GM12878 (cell line): ENCODE measurements around the gene TUBGCP2. TPM values are rescaled to one million over a fixed set of nuclear protein-coding genes. Genes with fewer than 3 reads are reported as not detected.

ENCODE experiments used
- ATAC-seq: fragments of 200-7000 bp; cut with Tn5 transposase; 3 replicates; pipeline ENCODE4 v1.9.1; 2020; ENCODE audit warnings: mild to moderate bottlenecking, moderate library complexity
- BruUV-seq: library from RNA; stranded (reverse); fragments of 400-500 nt; replicated peaks from 2 replicates; lab custom pipeline; 2021; lab: Mats Ljungman, UMichigan
- CTCF ChIA-PET: fragments of 300-600 bp; sonication (Branson Sonifier 250); formaldehyde crosslinking; extraction: SDS; loops from one replicate; lab custom pipeline; 2021; ENCODE audit warnings: inconsistent platforms; lab: Yijun Ruan, JAX
- POLR2A ChIA-PET: fragments of 350-600 bp; formaldehyde crosslinking; extraction: SDS; loops from one replicate; lab custom pipeline; 2021; ENCODE audit warnings: inconsistent platforms; lab: Charles Lee
- RAD21 ChIA-PET: fragments of 300-600 bp; sonication (Branson Sonifier 250); formaldehyde crosslinking; loops from one replicate; lab custom pipeline; 2023; ENCODE audit warnings: antibody characterized with exemption; ENCODE audit not compliant: unreplicated experiment; lab: Charles Lee
- SMC1A ChIA-PET: fragments of 300-600 bp; sonication (Branson Sonifier 250); formaldehyde crosslinking; loops from one replicate; lab custom pipeline; 2023; ENCODE audit not compliant: unreplicated experiment, uncharacterized antibody; lab: Charles Lee
- DNase-seq: peaks from one replicate; pipeline ENCODE4 v3.0.0-alpha.2; 2011; ENCODE audit warnings: low read depth, low spot score
- FAIRE-seq: peaks from 3 replicates; lab custom pipeline; 2011; peaks lifted over from hg19 to GRCh38; lab: Jason Lieb, UNC
- H2AFZ ChIP-seq: 2 replicates; pipeline ENCODE4 v1.6.0; 2011; ENCODE audit warnings: low read depth, low read length, control low read depth; ENCODE audit not compliant: control insufficient read depth
- H3K27ac ChIP-seq: 2 replicates; pipeline ENCODE4 v1.5.1; 2011; ENCODE audit warnings: control low read depth; ENCODE audit not compliant: control insufficient read depth, insufficient read depth
- H3K27me3 ChIP-seq, 2 experiments: replicated peaks in 1 of 2; 2 replicates each; pipeline versions ENCODE4 v1.6.0 to v1.6.1; 2011; ENCODE audit warnings: low read length in 1 of 2; ENCODE audit not compliant: control insufficient read depth in 2 of 2, insufficient read depth in 2 of 2
- H3K36me3 ChIP-seq, 2 experiments: 2 replicates each; pipeline ENCODE4 v1.5.1; 2011; ENCODE audit warnings: low read length in 1 of 2; ENCODE audit not compliant: control insufficient read depth in 2 of 2, insufficient read depth in 2 of 2
- H3K4me1 ChIP-seq: 2 replicates; pipeline ENCODE4 v1.6.1; 2011; ENCODE audit warnings: mild to moderate bottlenecking, low read length, moderate library complexity, mixed read lengths; ENCODE audit not compliant: control insufficient read depth, insufficient read depth
- H3K4me2 ChIP-seq: 2 replicates; pipeline ENCODE4 v1.6.0; 2011; ENCODE audit warnings: control low read depth; ENCODE audit not compliant: control insufficient read depth, insufficient read depth
- H3K4me3 ChIP-seq: fragments of 200-600 bp; sonication (generic); 2 replicates; pipeline ENCODE4 v1.5.1; 2016
- H3K79me2 ChIP-seq: 2 replicates; pipeline ENCODE4 v1.6.0; 2011; ENCODE audit warnings: low read length; ENCODE audit not compliant: control insufficient read depth, insufficient read depth
- H3K9ac ChIP-seq: 2 replicates; pipeline ENCODE4 v1.8.0; 2011; ENCODE audit warnings: low read length, control low read depth, mixed read lengths; ENCODE audit not compliant: control insufficient read depth, insufficient read depth
- H3K9me3 ChIP-seq: replicated peaks from 3 replicates; pipeline ENCODE4 v1.5.1; 2011; ENCODE audit warnings: mild to moderate bottlenecking, low read length; ENCODE audit not compliant: control insufficient read depth, insufficient read depth
- H4K20me1 ChIP-seq: 2 replicates; pipeline ENCODE4 v1.6.0; 2011; ENCODE audit not compliant: control insufficient read depth, insufficient read depth
- DPF2 ChIP-seq: fragments of 450-650 bp; IDR thresholded peaks from 2 replicates; pipeline ENCODE4 v1.6.1; 2017; ENCODE audit warnings: mild to moderate bottlenecking
- ETV6 ChIP-seq, 2 experiments: fragments of 450-650 bp in 1 of 2; IDR thresholded peaks in 1 of 2; conservative IDR thresholded peaks in 1 of 2; 2 replicates each; pipeline ENCODE4 v1.6.1; 2014; ENCODE audit warnings: antibody characterized with exemption in 1 of 2, borderline replicate concordance in 1 of 2, low read depth in 1 of 2, mild to moderate bottlenecking in 1 of 2, moderate library complexity in 1 of 2
- EZH2 ChIP-seq: IDR thresholded peaks from 2 replicates; pipeline ENCODE4 v1.6.1; 2012; ENCODE audit warnings: low read depth, mild to moderate bottlenecking, control low read depth, inconsistent platforms, low read length, borderline replicate concordance; ENCODE audit not compliant: control insufficient read depth
- FOS ChIP-seq: IDR thresholded peaks from 3 replicates; pipeline ENCODE4 v1.6.1; 2011; ENCODE audit warnings: borderline replicate concordance; ENCODE audit not compliant: insufficient read length; ENCODE audit errors: extremely low read depth
- HDAC2 ChIP-seq: fragments of 200-600 bp; sonication (generic); IDR thresholded peaks from 2 replicates; pipeline ENCODE4 v1.6.1; 2017
- KLF5 ChIP-seq: fragments of 450-650 bp; IDR thresholded peaks from 2 replicates; pipeline ENCODE4 v1.6.1; 2014; ENCODE audit warnings: mild to moderate bottlenecking; ENCODE audit not compliant: partially characterized antibody
- RELA ChIP-seq: fragments of 450-650 bp; IDR thresholded peaks from 2 replicates; pipeline ENCODE4 v1.8.0; 2014; ENCODE audit warnings: borderline replicate concordance; ENCODE audit not compliant: partially characterized antibody
- RFX5 ChIP-seq: IDR thresholded peaks from 2 replicates; pipeline ENCODE4 v1.6.1; 2011; ENCODE audit warnings: low read depth, low read length, improper control_type of control experiment
- SREBF1 ChIP-seq: IDR thresholded peaks from 2 replicates; pipeline ENCODE4 v1.6.1; 2012; ENCODE audit warnings: mild to moderate bottlenecking, low read length
- WGBS: methylation state at CpG from one replicate; pipeline ENCODE4 v1.1.6; 2016; ENCODE audit warnings: low lambda C conversion rate; ENCODE audit not compliant: insufficient replicate concordance, insufficient coverage; ENCODE audit errors: missing lambda C conversion rate; 5-methylcytosine and 5-hydroxymethylcytosine counted together
- in situ Hi-C: fragments of 300-500 bp; cut with MboI; formaldehyde crosslinking; loops from 9 replicates; pipeline ENCODE4 v1.14.3; 2018; ENCODE audit warnings: mixed read lengths
- intact Hi-C: fragments of 100-400 bp; cut with micrococcal nuclease; formaldehyde crosslinking; loops from one replicate; pipeline ENCODE4 v1.14.2; 2022; ENCODE audit not compliant: unreplicated experiment
- polyA plus RNA-seq, 11 experiments: library from polyadenylated mRNA; depleted of rRNA in 4 of 11; unstranded in 6 of 11; stranded (reverse) in 5 of 11; fragments of >200 nt; fragmentation: Nextera tagmentation in 4 of 11; fragmentation: Illumina TruSeq in 1 of 11; extraction: Ambion mirVana in 4 of 11; extraction: Trizol in 1 of 11; gene quantifications; 1 replicate in 1 of 11; 2 replicates in 10 of 11; pipeline versions ENCODE4 v1.2.1 to v1.2.3, GENCODE V29; 2011 to 2016; ENCODE audit warnings: inconsistent platforms in 2 of 11, missing spikeins in 2 of 11, low read depth in 1 of 11
- total RNA-seq, 4 experiments: library from RNA; depleted of rRNA in 3 of 4; stranded (reverse); fragments of >200 nt in 3 of 4; fragmentation: Illumina TruSeq in 1 of 4; extraction: Trizol in 1 of 4; gene quantifications; 2 replicates each; pipeline versions ENCODE4 v1.2.1 to v1.2.3, GENCODE V29; 2013 to 2021
- TF ChIP-seq, protein P1 (sequence below): fragments of 450-650 bp; conservative IDR thresholded peaks from 2 replicates; pipeline ENCODE4 v1.6.1; 2017; ENCODE audit warnings: mild to moderate bottlenecking, moderate library complexity
- TF ChIP-seq, protein P2 (sequence below): fragments of 450-650 bp; IDR thresholded peaks from 2 replicates; pipeline ENCODE4 v1.6.1; 2017; ENCODE audit warnings: mild to moderate bottlenecking, low read depth, inconsistent platforms; ENCODE audit not compliant: poor library complexity, severe bottlenecking
- TF ChIP-seq, protein P3 (sequence below): fragments of 450-650 bp; IDR thresholded peaks from 2 replicates; pipeline ENCODE4 v1.6.1; 2017; ENCODE audit warnings: antibody characterized with exemption, mild to moderate bottlenecking, moderate library complexity
- TF ChIP-seq, protein P4 (sequence below): fragments of 450-650 bp; IDR thresholded peaks from 2 replicates; pipeline ENCODE4 v1.6.1; 2016; ENCODE audit warnings: mild to moderate bottlenecking

The TUBGCP2 gene
- total and polyA plus RNA-seq, 10 of the 15 experiments (the other 5 are each of a cell fraction or from before 2014, with no cell fraction given): 4.8 to 47.1 (median 34.7) TPM

DNA sequence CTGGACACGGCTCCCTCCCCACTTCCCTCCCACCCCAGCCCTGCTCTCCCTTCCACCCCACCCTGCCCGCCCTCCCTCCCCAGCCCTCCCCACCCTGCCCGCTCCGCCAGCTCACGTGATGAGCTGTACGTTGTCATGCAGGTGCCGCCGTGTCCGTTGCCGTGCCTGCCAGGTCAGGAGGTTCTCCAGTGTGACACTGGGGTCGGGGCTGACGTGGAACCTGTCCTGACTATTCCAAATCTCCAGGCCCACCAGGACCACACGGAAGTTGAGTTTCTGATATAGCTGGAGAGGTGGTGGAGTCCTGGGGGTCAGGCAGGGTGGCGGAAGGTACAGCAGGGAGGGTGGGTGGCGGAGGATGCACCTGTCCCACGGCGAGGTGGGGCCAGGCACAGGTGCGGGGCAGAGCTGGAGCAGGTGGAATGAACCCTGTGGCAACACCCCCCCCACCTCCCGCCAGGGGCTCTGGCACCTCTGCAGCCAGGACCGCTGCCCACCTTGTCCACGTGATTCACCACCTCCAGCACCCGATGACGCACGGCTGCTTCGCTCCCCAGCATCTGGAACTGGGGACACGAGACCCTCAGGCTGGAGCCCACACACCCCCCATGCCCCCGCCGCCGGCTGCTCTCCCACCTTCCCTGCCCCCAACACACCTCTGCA is 36.2 kb downstream of the TUBGCP2 start:
- ChIA-PET CTCF (no interaction called here), POLR2A (no interaction called here), RAD21 (no interaction called here), SMC1A (no interaction called here)
- no peaks in the 10 kb centered on the region; the same call in 1 of the 2 replicates for H4K20me1 ChIP-seq
- H3K27ac ChIP-seq: no peak overlapping the region
- peaks cover 6 to 35% of the 10 kb centered on the region in 2 experiments for H3K36me3 ChIP-seq
- BruUV-seq: no TSS peak
- no peak for ATAC-seq
- no peak for FAIRE-seq
- in situ Hi-C loops: no loop called here
- H3K9ac ChIP-seq: no peak overlapping the region
- intact Hi-C loops: no loop called here
- no peaks in the 10 kb centered on the region for H3K9me3 ChIP-seq
- no peaks in the 10 kb centered on the region for H3K27me3 ChIP-seq
- H3K4me1 ChIP-seq: peaks cover 17% of the 10 kb centered on the region
- WGBS: 77% methylated on average over 14 of the region's 29 CpGs
- no peak overlapping the region for H3K4me3 ChIP-seq
- H3K4me2 ChIP-seq: no peak overlapping the region
- DNase-seq: no peak
- H2AFZ ChIP-seq: no peak overlapping the region
- peaks cover 23% of the 10 kb centered on the region for H3K79me2 ChIP-seq
- no peak for TF ChIP-seq FOS
- no peak for TF ChIP-seq DPF2
- TF ChIP-seq RELA: no peak
- no peak for TF ChIP-seq RFX5
- TF ChIP-seq, protein P1, sequence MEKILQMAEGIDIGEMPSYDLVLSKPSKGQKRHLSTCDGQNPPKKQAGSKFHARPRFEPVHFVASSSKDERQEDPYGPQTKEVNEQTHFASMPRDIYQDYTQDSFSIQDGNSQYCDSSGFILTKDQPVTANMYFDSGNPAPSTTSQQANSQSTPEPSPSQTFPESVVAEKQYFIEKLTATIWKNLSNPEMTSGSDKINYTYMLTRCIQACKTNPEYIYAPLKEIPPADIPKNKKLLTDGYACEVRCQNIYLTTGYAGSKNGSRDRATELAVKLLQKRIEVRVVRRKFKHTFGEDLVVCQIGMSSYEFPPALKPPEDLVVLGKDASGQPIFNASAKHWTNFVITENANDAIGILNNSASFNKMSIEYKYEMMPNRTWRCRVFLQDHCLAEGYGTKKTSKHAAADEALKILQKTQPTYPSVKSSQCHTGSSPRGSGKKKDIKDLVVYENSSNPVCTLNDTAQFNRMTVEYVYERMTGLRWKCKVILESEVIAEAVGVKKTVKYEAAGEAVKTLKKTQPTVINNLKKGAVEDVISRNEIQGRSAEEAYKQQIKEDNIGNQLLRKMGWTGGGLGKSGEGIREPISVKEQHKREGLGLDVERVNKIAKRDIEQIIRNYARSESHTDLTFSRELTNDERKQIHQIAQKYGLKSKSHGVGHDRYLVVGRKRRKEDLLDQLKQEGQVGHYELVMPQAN: no peak
- no peak for TF ChIP-seq EZH2
- no peak for TF ChIP-seq SREBF1
- no peak for TF ChIP-seq HDAC2
- TF ChIP-seq ETV6 (conservative IDR thresholded peaks at IDR 0.05 in 1 of 2, IDR thresholded peaks at IDR 0.05 in 1 of 2; ENCODE audit: borderline replicate concordance in 1 of 2, low read depth in 1 of 2): no peak
- TF ChIP-seq, protein P2, sequence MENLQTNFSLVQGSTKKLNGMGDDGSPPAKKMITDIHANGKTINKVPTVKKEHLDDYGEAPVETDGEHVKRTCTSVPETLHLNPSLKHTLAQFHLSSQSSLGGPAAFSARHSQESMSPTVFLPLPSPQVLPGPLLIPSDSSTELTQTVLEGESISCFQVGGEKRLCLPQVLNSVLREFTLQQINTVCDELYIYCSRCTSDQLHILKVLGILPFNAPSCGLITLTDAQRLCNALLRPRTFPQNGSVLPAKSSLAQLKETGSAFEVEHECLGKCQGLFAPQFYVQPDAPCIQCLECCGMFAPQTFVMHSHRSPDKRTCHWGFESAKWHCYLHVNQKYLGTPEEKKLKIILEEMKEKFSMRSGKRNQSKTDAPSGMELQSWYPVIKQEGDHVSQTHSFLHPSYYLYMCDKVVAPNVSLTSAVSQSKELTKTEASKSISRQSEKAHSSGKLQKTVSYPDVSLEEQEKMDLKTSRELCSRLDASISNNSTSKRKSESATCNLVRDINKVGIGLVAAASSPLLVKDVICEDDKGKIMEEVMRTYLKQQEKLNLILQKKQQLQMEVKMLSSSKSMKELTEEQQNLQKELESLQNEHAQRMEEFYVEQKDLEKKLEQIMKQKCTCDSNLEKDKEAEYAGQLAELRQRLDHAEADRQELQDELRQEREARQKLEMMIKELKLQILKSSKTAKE: no peak
- TF ChIP-seq, protein P3, sequence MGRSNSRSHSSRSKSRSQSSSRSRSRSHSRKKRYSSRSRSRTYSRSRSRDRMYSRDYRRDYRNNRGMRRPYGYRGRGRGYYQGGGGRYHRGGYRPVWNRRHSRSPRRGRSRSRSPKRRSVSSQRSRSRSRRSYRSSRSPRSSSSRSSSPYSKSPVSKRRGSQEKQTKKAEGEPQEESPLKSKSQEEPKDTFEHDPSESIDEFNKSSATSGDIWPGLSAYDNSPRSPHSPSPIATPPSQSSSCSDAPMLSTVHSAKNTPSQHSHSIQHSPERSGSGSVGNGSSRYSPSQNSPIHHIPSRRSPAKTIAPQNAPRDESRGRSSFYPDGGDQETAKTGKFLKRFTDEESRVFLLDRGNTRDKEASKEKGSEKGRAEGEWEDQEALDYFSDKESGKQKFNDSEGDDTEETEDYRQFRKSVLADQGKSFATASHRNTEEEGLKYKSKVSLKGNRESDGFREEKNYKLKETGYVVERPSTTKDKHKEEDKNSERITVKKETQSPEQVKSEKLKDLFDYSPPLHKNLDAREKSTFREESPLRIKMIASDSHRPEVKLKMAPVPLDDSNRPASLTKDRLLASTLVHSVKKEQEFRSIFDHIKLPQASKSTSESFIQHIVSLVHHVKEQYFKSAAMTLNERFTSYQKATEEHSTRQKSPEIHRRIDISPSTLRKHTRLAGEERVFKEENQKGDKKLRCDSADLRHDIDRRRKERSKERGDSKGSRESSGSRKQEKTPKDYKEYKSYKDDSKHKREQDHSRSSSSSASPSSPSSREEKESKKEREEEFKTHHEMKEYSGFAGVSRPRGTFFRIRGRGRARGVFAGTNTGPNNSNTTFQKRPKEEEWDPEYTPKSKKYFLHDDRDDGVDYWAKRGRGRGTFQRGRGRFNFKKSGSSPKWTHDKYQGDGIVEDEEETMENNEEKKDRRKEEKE: no peak
- TF ChIP-seq, protein P4, sequence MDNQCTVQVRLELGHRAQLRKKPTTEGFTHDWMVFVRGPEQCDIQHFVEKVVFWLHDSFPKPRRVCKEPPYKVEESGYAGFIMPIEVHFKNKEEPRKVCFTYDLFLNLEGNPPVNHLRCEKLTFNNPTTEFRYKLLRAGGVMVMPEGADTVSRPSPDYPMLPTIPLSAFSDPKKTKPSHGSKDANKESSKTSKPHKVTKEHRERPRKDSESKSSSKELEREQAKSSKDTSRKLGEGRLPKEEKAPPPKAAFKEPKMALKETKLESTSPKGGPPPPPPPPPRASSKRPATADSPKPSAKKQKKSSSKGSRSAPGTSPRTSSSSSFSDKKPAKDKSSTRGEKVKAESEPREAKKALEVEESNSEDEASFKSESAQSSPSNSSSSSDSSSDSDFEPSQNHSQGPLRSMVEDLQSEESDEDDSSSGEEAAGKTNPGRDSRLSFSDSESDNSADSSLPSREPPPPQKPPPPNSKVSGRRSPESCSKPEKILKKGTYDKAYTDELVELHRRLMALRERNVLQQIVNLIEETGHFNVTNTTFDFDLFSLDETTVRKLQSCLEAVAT: no peak
- TF ChIP-seq KLF5: no peak
